H1 (cell line): ENCODE data around the gene LEMD1. TPM values are rescaled to one million over a fixed set of nuclear protein-coding genes. Genes with fewer than 3 reads are reported as not detected.

Source experiments
- SP1 ChIP-seq: IDR thresholded peaks from 2 replicates; pipeline ENCODE4 v1.6.1; 2011; ENCODE audit warnings: low read depth, low read length
- polyA plus RNA-seq, 7 experiments: library from polyadenylated mRNA; depleted of rRNA in 3 of 7; stranded (reverse) in 5 of 7; unstranded in 2 of 7; fragments of >200 nt in 5 of 7; fragments of 200-250 nt in 2 of 7; gene quantifications; 1 replicate in 5 of 7; 2 replicates in 1 of 7; 4 replicates in 1 of 7; pipeline versions ENCODE4 v1.2.1 to v1.2.3, GENCODE V29; 2011 to 2013; ENCODE audit warnings: missing spikeins in 2 of 7, mixed read lengths in 2 of 7
- total RNA-seq: library from RNA; stranded (reverse); fragmentation: NEBNext Ultra II Directional; extraction: Animal tissue kit (Norgen Biotek cat#: 25700); gene quantifications from 2 replicates; pipeline ENCODE4 v1.2.1, GENCODE V29; 2021

The LEMD1 gene
- total and polyA plus RNA-seq, 2 of the 8 experiments (the other 6 are each of a cell fraction or from before 2014, with no cell fraction given): 10.0 to 10.5 TPM

DNA sequence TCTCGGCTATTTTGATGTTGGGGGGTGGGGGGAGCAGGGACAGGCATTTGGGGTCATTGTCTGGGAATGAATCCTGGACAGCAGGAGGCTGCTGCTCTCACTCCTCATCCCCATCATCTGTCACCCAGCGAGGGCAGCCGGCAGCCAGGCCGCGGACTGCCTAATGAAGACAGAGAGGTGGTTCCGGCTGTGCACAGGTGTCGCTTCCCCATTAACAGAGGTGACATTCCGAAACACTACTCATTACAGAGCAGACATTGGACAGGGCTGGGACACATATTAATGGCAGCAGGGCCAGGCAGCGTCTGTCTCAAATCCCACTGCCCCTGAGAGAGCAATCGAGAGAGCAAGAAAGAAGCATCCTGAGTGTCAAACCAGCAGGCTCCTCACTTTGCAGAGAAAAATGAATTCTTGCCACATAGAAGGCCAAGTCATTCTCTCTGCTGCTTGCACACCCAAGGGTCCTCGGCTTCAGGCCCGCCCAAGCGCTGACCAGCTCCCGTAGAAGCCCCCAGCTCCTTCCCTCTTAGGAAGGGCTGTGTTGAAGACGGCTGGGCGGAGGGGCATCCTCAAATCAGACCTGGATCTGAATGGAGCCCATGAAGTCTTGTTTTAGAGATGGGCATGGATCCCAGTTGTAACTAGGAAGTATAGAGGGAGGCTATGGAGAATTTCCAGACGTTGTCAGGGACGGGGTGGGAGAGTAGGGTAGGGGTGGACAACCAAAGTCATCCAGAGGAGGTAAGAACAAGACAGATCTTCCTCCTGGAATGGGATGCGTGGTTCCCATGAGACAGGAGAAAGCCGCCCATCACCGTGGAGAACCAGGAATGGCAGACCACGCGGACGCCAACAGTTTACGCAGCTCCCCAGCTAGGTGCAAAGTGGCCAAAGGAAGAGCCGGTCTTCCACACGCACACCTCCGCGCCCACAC lies 8.2 kb upstream of the LEMD1 start (continued):
- no peak for TF ChIP-seq SP1
